Stimulated activated CD8-positive, alpha-beta memory T cell treated with anti-CD3 and anti-CD28 coated beads, Interleukin-4, amount 100 ng/mL, for 24 hours (primary cell): ENCODE results near the gene PRMT3.
"Not testable (repeated sequence)": the region's sequence is repeated elsewhere in the genome, so short reads cannot be mapped to it uniquely, and the experiment has no call there.

Source experiments
- DNase-seq: peaks from one replicate; pipeline ENCODE4 v3.0.0-alpha.2; 2020; ENCODE audit warnings: low read depth

PRMT3 gene

GRCh38 chr11:20374741-20375300 lies 12.7 kb upstream of the PRMT3 start:
- DNase-seq: no peak

- no peak for DNase-seq
Measured at GRCh38 chr11:20376162-20376730, 11.3 kb upstream of the PRMT3 start.

GRCh38 chr11:20385996-20386395 lies 1.5 kb upstream of the PRMT3 start:
- DNase-seq: not testable (repeated sequence)

GRCh38 chr11:20388096-20389055 lies 860 bp downstream of the PRMT3 start:
- no peak for DNase-seq

- no peak for DNase-seq
Measured at GRCh38 chr11:20397281-20397680, 9.8 kb downstream of the PRMT3 start.

GRCh38 chr11:20399498-20399897 lies 12.0 kb downstream of the PRMT3 start:
- no peak for DNase-seq

- no peak for DNase-seq
Measured at GRCh38 chr11:20403059-20403458, 15.5 kb downstream of the PRMT3 start.

- DNase-seq: no peak
Measured at GRCh38 chr11:20406484-20406883, 19.0 kb downstream of the PRMT3 start.

GRCh38 chr11:20407344-20407743 lies 19.8 kb downstream of the PRMT3 start:
- no peak for DNase-seq

- no peak for DNase-seq
Measured at GRCh38 chr11:20415432-20415831, 27.9 kb downstream of the PRMT3 start.

- no peak for DNase-seq
Measured at GRCh38 chr11:20417771-20418170, 30.3 kb downstream of the PRMT3 start.

GRCh38 chr11:20421946-20422345 lies 34.4 kb downstream of the PRMT3 start:
- no peak for DNase-seq

GRCh38 chr11:20429216-20429615 lies 41.7 kb downstream of the PRMT3 start:
- DNase-seq: no peak

GRCh38 chr11:20438637-20439036 lies 51.1 kb downstream of the PRMT3 start:
- no peak for DNase-seq

- no peak for DNase-seq
Measured at GRCh38 chr11:20443596-20443995, 56.1 kb downstream of the PRMT3 start.

- no peak for DNase-seq
Measured at GRCh38 chr11:20444535-20444934, 57.0 kb downstream of the PRMT3 start.

GRCh38 chr11:20448834-20449233 lies 61.3 kb downstream of the PRMT3 start:
- no peak for DNase-seq

- no peak for DNase-seq
Measured at GRCh38 chr11:20450829-20451228, 63.3 kb downstream of the PRMT3 start.

GRCh38 chr11:20451568-20451967 lies 64.1 kb downstream of the PRMT3 start:
- no peak for DNase-seq

- DNase-seq: no peak
Measured at GRCh38 chr11:20452585-20452984, 65.1 kb downstream of the PRMT3 start.

GRCh38 chr11:20453657-20454316 lies 66.3 kb downstream of the PRMT3 start:
- no peak for DNase-seq

GRCh38 chr11:20457001-20457799 lies 69.7 kb downstream of the PRMT3 start:
- DNase-seq: no peak
